GM12801 (cell line): Measurements from ENCODE around the gene CHL1.

Experiments used
- TF ChIP-seq, protein P1 (sequence below): IDR thresholded peaks from one replicate; pipeline ENCODE4 v1.5.1; 2011; ENCODE audit warnings: control low read depth; ENCODE audit not compliant: insufficient read length; ENCODE audit errors: extremely low read depth

CHL1 gene

DNA sequence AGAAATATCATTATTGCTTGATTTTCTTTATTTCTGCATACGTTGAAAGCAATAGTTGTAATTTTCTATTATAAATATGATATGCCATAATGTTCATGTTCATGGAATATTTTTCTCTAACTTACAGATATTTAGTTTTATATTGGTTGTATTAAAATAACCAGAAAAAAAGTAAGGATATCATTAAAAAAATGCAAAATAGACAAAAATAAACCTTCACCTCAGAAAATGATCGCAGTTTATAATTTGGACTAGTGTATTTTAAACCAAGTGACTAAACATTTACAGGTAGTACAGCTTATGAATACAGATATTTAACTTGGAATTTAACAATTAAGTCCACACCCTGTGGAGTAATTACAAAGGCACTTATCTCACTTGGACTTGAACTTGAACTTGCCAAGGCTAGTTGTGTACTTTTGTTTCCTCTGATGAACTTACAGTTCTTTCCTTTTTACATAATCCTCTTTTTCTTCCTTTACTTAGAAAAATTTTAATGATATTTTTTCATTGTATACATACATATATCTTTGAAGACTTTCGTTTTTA is 156.7 kb downstream of the CHL1 start:
- TF ChIP-seq, protein P1, sequence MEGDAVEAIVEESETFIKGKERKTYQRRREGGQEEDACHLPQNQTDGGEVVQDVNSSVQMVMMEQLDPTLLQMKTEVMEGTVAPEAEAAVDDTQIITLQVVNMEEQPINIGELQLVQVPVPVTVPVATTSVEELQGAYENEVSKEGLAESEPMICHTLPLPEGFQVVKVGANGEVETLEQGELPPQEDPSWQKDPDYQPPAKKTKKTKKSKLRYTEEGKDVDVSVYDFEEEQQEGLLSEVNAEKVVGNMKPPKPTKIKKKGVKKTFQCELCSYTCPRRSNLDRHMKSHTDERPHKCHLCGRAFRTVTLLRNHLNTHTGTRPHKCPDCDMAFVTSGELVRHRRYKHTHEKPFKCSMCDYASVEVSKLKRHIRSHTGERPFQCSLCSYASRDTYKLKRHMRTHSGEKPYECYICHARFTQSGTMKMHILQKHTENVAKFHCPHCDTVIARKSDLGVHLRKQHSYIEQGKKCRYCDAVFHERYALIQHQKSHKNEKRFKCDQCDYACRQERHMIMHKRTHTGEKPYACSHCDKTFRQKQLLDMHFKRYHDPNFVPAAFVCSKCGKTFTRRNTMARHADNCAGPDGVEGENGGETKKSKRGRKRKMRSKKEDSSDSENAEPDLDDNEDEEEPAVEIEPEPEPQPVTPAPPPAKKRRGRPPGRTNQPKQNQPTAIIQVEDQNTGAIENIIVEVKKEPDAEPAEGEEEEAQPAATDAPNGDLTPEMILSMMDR: no peak

DNA sequence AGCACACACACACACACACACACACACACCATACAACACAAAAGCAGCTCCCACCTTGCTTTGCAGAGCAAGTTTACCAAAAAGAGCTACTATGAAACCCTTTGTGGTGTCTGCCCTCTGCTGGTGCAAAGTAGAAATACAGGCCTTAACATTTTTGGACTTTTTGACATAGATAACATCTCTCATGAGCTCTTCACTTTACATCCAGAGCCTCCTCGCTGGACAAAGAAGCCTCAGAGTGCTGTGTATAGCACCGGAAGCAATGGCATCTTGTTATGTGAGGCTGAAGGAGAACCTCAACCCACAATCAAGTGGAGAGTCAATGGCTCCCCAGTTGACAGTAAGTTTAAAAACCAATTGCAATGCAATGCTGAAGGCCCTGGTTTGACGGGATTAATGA is 157.9 kb downstream of the CHL1 start:
- TF ChIP-seq, protein P1: no peak

DNA sequence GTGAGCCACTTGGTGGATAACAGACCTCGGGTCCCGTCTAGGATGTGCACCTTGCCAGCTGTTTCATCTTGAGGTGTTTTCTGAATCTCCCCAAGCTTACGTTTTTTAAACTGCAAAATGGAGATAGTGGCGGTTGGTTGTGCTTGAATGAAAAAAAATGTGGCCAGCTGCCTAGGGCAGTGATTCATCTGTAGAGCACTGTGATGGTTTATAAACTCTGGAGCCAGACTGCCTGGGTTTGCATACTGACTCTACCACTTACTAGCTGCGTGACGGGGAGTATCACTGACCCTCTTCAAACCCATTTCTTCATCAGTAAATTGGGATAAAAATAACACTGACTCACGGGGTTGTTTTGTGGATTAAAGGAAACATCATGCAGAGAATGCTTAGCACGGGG is 159.1 kb downstream of the CHL1 start:
- TF ChIP-seq, protein P1: no peak

DNA sequence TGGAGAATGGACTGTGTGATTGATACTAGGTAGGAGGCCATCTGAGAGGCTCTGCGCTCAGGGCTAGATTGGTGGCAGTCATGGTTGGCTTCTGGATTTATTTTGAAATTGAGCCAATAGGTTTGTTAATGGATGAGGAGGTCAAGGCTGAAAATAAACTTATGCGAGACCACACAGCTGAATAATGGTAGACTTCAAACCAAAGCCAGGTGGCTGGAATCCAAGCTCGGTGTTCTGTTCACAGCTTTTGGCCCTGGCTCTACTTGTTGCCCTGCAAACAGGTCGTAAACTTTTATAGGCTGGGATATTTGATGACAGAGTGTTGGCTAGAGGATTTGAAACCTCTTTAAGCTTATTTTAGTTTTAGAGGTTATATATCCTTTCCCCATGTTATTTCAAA is 160.4 kb downstream of the CHL1 start:
- TF ChIP-seq, protein P1: no peak

DNA sequence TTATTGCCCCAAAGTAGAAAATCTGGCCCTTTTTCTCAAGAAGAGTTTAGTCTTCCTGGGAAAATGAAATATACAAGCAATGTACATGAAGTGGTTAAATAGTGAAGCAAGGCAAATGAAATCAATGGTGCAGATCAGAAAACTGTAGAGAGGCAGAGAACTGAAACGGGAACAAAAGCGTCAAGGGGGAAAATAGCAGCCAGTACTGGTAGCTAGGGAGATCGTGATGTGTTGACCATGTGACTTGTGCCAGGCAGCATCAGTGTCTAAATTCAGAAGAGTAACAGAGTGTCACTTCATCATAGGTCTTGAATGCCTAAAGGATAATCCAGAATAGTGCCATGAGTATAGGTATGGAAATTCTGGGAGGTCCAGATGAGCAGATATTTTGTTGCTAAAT is 163.1 kb downstream of the CHL1 start:
- TF ChIP-seq, protein P1: no peak

DNA sequence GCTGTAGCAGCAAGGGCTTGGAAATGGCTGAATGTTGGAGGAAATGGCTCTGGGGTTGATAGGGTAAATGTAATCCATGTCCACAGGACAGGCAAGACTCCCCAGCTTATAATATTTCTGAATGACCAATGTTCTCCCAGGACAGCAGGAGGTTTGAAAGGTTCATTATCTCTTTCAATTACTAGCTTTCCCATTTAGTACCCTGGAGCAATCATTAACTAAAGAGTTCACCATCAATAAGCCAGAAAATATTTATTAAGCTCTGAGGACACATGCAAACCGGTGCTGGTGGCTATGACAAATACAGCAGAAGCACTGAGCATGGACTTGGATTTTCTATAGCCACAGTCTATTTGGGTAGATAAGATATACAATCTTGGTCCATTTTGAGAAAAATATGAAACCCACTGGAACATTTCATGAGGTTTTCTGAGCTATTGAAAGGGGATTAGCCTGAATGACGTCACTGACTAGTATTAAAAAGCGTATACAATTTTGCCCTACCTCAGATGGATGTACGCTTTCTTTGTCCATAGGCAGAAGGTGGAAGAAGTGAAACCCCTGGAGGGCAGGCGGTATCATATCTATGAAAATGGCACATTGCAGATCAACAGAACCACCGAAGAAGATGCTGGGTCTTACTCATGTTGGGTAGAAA is 166.2 kb downstream of the CHL1 start:
- TF ChIP-seq, protein P1: no peak

DNA sequence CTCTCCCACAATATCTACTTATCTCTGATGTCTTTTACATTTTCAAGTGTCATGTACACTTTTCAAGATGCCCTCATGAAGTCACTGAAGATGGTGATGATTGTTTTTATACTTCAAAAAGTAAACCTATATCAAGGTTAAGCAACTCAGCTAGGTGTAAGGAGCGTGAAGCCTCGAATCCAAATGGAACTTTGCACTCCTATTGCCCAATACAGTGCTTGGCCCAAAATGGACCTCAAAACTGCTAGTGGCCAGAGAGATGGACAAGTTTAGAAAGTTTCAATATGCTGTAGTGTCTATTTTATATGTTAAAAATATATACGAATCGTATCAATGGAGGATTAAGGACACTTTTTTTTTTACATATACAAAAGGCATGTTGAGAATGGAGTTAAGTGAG is 167.7 kb downstream of the CHL1 start:
- TF ChIP-seq, protein P1: no peak
